Measurements from ENCODE around the gene VCAN. TPM values are rescaled to one million over a fixed set of nuclear protein-coding genes. Genes with fewer than 3 reads are reported as not detected.

The VCAN gene
- total and polyA plus RNA-seq, 2 of the 4 experiments (the other 2 are of a cell fraction): 45.3 to 158 TPM

DNA sequence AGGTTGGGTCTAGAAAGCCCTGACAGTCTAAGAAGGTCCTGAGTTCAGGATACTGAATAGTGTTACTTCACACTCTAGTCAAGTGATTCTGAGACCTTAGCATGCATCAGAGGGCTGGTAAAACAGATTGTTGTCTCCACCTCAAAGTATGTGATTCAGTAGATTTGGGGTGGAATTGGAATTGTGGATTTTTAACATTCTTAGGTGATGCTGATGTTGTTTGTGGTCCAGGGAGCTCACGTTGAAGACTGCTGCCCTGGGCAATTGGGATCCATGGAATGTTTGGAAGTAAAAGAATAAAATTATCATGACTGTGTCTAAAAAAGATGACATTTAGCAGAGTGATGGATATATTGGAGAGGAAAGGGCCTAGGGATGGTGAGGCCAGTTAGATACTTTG is 75.6 kb downstream of the VCAN start:
- H3K18ac ChIP-seq (ENCODE audit: low read depth, low read length): no peak overlapping the region
- no peaks in the 10 kb centered on the region for H3K27me3 ChIP-seq (ENCODE audit: control insufficient read depth, insufficient read depth, low read length)
- DNase-seq (no peak), ATAC-seq (ENCODE audit: low read depth) (no peak)
- H3K79me1 ChIP-seq (ENCODE audit: low read depth in 1 of 2, low read length in 2 of 2): peaks cover 3 to 19% of the 10 kb centered on the region in 2 experiments; a peak in 2 of 4 replicates
- H2BK15ac ChIP-seq (ENCODE audit: low read depth, low read length): peak overlapping the region; percentile 44; the same call in 1 of the 3 replicates
- H2BK20ac ChIP-seq (ENCODE audit: low read depth, low read length): no peak overlapping the region
- H2AFZ ChIP-seq (replicated peaks; ENCODE audit: low read length, poor library complexity): no peak overlapping the region
- H3K56ac ChIP-seq (ENCODE audit: extremely low read depth, insufficient read depth, low read length): no peak overlapping the region
- H4K8ac ChIP-seq (ENCODE audit: low read depth in 2 of 2, low read length in 2 of 2): no peak overlapping the region
- H4K91ac ChIP-seq (ENCODE audit: insufficient read depth, low read depth, low read length): no peak overlapping the region
- no peak overlapping the region for H3K27ac ChIP-seq (ENCODE audit: insufficient read depth, low read length)
- H4K5ac ChIP-seq (ENCODE audit: low read depth, low read length): no peak overlapping the region
- POLR2A ChIA-PET (ENCODE audit: unreplicated experiment): no interaction called here
- H3K4me2 ChIP-seq (ENCODE audit: low read depth, low read length): no peak overlapping the region
- H3K14ac ChIP-seq (replicated peaks; ENCODE audit: low read depth, low read length): no peak overlapping the region
- dilution Hi-C loops (cut with HindIII; ENCODE audit: low sequenced_read_pairs, unreplicated experiment): no loop called here
- no peak overlapping the region for H2AK9ac ChIP-seq (replicated peaks; ENCODE audit: low read depth, low read length, poor library complexity)
- no peak overlapping the region; the same call in 1 of the 2 replicates for H2AK5ac ChIP-seq (ENCODE audit: low read depth, low read length)
- H2BK120ac ChIP-seq (ENCODE audit: low read depth, low read length): no peak overlapping the region
- in situ Hi-C loops (cut with MboI; ENCODE audit: low sequenced_read_pairs): no loop called here
- H3K4me1 ChIP-seq (ENCODE audit: control insufficient read depth, insufficient read depth, low read length): peaks cover 8% of the 10 kb centered on the region
- no peaks in the 10 kb centered on the region for H4K20me1 ChIP-seq (ENCODE audit: insufficient read depth, low read length)
- no peak overlapping the region for H2BK5ac ChIP-seq (ENCODE audit: low read depth, low read length, poor library complexity, severe bottlenecking)
- no peak overlapping the region for H3K9ac ChIP-seq (ENCODE audit: low read depth, low read length)
- no peak overlapping the region for H3K23ac ChIP-seq (ENCODE audit: low read depth, low read length)
- H3K9me3 ChIP-seq (ENCODE audit: control insufficient read depth, insufficient read depth, low read length): no peaks in the 10 kb centered on the region
- BruUV-seq (replicated peaks): no TSS peak
- H3K36me3 ChIP-seq (ENCODE audit: control insufficient read depth, insufficient read depth, low read length): peaks cover 8% of the 10 kb centered on the region
- TF ChIP-seq SMC3 (IDR thresholded peaks at IDR 0.05; ENCODE audit: low read depth, low read length) (no peak), RAD21 (IDR thresholded peaks at IDR 0.05; ENCODE audit: low read length) (no peak), BHLHE40 (IDR thresholded peaks at IDR 0.05; ENCODE audit: low read depth, low read length) (no peak), RCOR1 (IDR thresholded peaks at IDR 0.05; ENCODE audit: insufficient replicate concordance, low read length) (no peak), POLR2A (IDR thresholded peaks at IDR 0.05; ENCODE audit: low read depth, low read length) (no peak), FOS (IDR thresholded peaks at IDR 0.05; ENCODE audit: low read depth, low read length) (no peak), CHD1 (IDR thresholded peaks at IDR 0.05; ENCODE audit: low read depth, low read length) (no peak), MAZ (IDR thresholded peaks at IDR 0.05; ENCODE audit: borderline replicate concordance, low read depth, low read length) (no peak), MXI1 (IDR thresholded peaks at IDR 0.05; ENCODE audit: borderline replicate concordance, low read depth, low read length) (no peak), CEBPB (IDR thresholded peaks at IDR 0.05; ENCODE audit: low read depth, low read length) (no peak), USF2 (IDR thresholded peaks at IDR 0.05; ENCODE audit: low read depth, low read length) (no peak), MAFK (IDR thresholded peaks at IDR 0.05; ENCODE audit: low read depth, low read length) (no peak), NFE2L2 (IDR thresholded peaks at IDR 0.05; ENCODE audit: low read depth, low read length) (no peak), RFX5 (IDR thresholded peaks at IDR 0.05; ENCODE audit: low read depth, low read length) (no peak)
- TF ChIP-seq, protein P1, sequence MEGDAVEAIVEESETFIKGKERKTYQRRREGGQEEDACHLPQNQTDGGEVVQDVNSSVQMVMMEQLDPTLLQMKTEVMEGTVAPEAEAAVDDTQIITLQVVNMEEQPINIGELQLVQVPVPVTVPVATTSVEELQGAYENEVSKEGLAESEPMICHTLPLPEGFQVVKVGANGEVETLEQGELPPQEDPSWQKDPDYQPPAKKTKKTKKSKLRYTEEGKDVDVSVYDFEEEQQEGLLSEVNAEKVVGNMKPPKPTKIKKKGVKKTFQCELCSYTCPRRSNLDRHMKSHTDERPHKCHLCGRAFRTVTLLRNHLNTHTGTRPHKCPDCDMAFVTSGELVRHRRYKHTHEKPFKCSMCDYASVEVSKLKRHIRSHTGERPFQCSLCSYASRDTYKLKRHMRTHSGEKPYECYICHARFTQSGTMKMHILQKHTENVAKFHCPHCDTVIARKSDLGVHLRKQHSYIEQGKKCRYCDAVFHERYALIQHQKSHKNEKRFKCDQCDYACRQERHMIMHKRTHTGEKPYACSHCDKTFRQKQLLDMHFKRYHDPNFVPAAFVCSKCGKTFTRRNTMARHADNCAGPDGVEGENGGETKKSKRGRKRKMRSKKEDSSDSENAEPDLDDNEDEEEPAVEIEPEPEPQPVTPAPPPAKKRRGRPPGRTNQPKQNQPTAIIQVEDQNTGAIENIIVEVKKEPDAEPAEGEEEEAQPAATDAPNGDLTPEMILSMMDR (conservative IDR thresholded peaks at IDR 0.05; ENCODE audit: low read depth, low read length): no peak
- TF ChIP-seq, protein P2, sequence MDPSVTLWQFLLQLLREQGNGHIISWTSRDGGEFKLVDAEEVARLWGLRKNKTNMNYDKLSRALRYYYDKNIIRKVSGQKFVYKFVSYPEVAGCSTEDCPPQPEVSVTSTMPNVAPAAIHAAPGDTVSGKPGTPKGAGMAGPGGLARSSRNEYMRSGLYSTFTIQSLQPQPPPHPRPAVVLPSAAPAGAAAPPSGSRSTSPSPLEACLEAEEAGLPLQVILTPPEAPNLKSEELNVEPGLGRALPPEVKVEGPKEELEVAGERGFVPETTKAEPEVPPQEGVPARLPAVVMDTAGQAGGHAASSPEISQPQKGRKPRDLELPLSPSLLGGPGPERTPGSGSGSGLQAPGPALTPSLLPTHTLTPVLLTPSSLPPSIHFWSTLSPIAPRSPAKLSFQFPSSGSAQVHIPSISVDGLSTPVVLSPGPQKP (IDR thresholded peaks at IDR 0.05; ENCODE audit: borderline replicate concordance, low read depth, low read length): no peak
- intact Hi-C loops (cut with micrococcal nuclease): no loop called here
- peaks cover 7% of the 10 kb centered on the region for H3K9me1 ChIP-seq (ENCODE audit: insufficient read depth, low read length)
- no peak overlapping the region for H3K4ac ChIP-seq (ENCODE audit: low read depth, low read length)
- H3K4me3 ChIP-seq (ENCODE audit: insufficient read depth, low read depth, low read length): no peak overlapping the region
- CTCF ChIA-PET: no interaction called here
- WGBS, 2 experiments (ENCODE audit: extremely low coverage in 2 of 2, insufficient read length in 1 of 2): 43% methylated on average over 1 of the region's 1 CpG; no CpG with 5 or more reads in 1 of the 2 experiments

Measured in IMR-90 (cell line).